Endothelial cell (in vitro differentiated cells): ENCODE measurements around the gene DHRS1. TPM values are rescaled to one million over a fixed set of nuclear protein-coding genes. Genes with fewer than 3 reads are reported as not detected.

ENCODE experiments used
- DNase-seq: peaks from one replicate; pipeline ENCODE4 v3.0.0; 2021; ENCODE audit warnings: low spot score
- H3K27ac Mint-ChIP-seq: one replicate; pipeline ENCODE4 v1.8.0; 2021; ENCODE audit warnings: mixed read lengths, inconsistent platforms; ENCODE audit not compliant: unreplicated experiment
- H3K27me3 Mint-ChIP-seq: one replicate; pipeline ENCODE4 v1.8.0; 2021; ENCODE audit warnings: mild to moderate bottlenecking, moderate library complexity, mixed read lengths, inconsistent platforms; ENCODE audit not compliant: unreplicated experiment
- H3K36me3 Mint-ChIP-seq: one replicate; pipeline ENCODE4 v1.8.0; 2021; ENCODE audit warnings: mild to moderate bottlenecking, low read depth, mixed read lengths, inconsistent platforms; ENCODE audit not compliant: unreplicated experiment
- H3K4me1 Mint-ChIP-seq: one replicate; pipeline ENCODE4 v1.8.0; 2021; ENCODE audit warnings: mild to moderate bottlenecking, mixed read lengths, inconsistent platforms; ENCODE audit not compliant: unreplicated experiment
- H3K4me3 Mint-ChIP-seq: one replicate; pipeline ENCODE4 v1.8.0; 2021; ENCODE audit warnings: mild to moderate bottlenecking, mixed read lengths, inconsistent platforms; ENCODE audit not compliant: unreplicated experiment
- H3K9me3 Mint-ChIP-seq: one replicate; pipeline ENCODE4 v1.8.0; 2021; ENCODE audit warnings: mixed read lengths, inconsistent platforms; ENCODE audit not compliant: unreplicated experiment
- CTCF ChIP-seq: fragments of 200-600 bp; sonication (generic); IDR thresholded peaks from one replicate; pipeline ENCODE4 v1.5.0; 2021; ENCODE audit warnings: antibody characterized with exemption; ENCODE audit not compliant: unreplicated experiment
- total RNA-seq: library from RNA; stranded (reverse); fragmentation: NEBNext Ultra II Directional; extraction: Animal tissue kit (Norgen Biotek cat#: 25700); gene quantifications from one replicate; pipeline ENCODE4 v1.2.1, GENCODE V29; 2021; ENCODE audit not compliant: unreplicated experiment

The DHRS1 gene
- total RNA-seq, 1 donor from 2014 or later: 17.7 TPM

DNA sequence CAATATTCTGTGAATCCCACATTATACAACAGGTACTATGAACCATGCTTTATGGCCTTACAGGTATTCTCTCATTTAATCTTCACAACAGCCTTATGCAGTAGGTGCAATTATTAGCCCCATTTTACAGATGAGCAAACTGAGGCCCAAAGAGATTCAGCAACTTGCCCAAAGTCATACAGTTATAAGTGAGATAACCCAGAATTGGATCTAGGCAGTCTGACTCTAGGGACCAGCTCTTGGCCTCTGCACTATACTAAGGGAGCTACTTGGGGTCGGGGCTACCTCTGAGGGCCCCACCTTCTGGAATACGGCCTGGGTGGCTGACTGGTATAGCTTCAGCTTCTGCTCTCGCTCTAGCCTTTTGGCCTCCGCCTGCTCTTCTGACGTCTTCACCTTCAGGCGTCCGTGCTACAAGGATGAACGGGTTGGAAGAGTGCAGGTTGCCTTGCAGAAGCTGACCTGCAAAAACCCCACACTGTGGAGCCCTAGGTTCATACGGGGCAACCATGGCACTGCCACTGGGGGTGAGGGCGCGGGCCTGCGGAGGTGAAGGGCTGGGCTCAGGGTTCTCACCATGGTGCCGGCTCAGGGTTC is 28.9 kb downstream of the DHRS1 start:
- peaks cover 18% of the 10 kb centered on the region for H3K36me3 Mint-ChIP-seq
- DNase-seq: no peak
- peaks cover 10% of the 10 kb centered on the region for H3K27me3 Mint-ChIP-seq
- no peaks in the 10 kb centered on the region for H3K9me3 Mint-ChIP-seq
- TF ChIP-seq CTCF: no peak
- peaks cover 12% of the 10 kb centered on the region for H3K4me1 Mint-ChIP-seq
- peak overlapping the region; percentile 67 for H3K27ac Mint-ChIP-seq
- peak overlapping the region; percentile 89 for H3K4me3 Mint-ChIP-seq

- TF ChIP-seq CTCF: no peak
- peaks cover 12% of the 10 kb centered on the region for H3K4me1 Mint-ChIP-seq
- H3K9me3 Mint-ChIP-seq: no peaks in the 10 kb centered on the region
- DNase-seq: no peak
- H3K27me3 Mint-ChIP-seq: peaks cover 9% of the 10 kb centered on the region
- peak overlapping the region; percentile 89 for H3K4me3 Mint-ChIP-seq
- H3K27ac Mint-ChIP-seq: peak overlapping the region; percentile 30
- peaks cover 15% of the 10 kb centered on the region for H3K36me3 Mint-ChIP-seq
Measured at GRCh38 chr14:24269910-24270536, 29.6 kb downstream of the DHRS1 start.

DNA sequence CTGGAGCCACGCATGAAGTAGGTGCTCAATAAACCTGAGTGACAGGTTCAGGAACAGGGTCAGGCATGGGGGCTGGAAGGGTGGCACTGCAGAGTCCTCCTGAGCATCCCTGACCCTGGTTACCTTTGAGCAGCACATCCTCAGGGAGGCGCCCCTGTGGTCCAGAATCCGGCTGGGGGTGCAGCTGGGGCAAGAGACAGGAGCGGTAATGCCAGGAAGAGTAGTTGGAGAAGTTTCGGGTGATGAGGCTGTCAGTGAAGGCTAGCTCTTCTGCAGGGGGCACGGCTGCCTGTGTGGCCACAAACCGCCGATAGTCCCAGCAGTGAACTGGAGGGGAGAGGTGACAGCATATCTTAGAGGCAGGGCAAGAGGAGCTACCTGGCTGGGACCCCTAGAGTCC is 30.2 kb downstream of the DHRS1 start:
- Mint-ChIP-seq H3K27ac (no peak overlapping the region), H3K27me3 (peaks cover 9% of the 10 kb centered on the region), H3K4me3 (no peak overlapping the region), H3K9me3 (no peaks in the 10 kb centered on the region), H3K36me3 (peaks cover 14% of the 10 kb centered on the region), H3K4me1 (peaks cover 12% of the 10 kb centered on the region)
- TF ChIP-seq CTCF: no peak
- no peak for DNase-seq

DNA sequence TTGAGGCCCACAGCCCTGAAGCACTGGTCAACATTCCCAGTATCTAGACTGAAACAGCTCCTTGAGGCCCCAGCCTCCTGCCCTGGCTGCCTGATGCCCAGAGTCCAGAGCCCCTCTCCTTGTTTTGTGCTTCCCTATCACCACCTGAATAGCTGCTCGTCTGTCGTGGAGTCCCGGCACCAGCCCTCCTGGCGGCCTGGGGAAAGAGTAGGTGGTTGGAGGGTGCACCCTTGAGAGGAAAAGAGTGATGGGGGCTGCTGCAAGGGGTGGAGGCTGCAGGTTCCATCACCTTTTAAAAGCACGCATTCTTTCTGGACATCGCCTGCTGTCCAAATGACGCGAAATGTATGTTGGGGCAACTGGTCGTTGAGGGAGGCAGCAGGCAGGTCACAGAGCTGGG is 31.4 kb downstream of the DHRS1 start:
- no peak for TF ChIP-seq CTCF

DNA sequence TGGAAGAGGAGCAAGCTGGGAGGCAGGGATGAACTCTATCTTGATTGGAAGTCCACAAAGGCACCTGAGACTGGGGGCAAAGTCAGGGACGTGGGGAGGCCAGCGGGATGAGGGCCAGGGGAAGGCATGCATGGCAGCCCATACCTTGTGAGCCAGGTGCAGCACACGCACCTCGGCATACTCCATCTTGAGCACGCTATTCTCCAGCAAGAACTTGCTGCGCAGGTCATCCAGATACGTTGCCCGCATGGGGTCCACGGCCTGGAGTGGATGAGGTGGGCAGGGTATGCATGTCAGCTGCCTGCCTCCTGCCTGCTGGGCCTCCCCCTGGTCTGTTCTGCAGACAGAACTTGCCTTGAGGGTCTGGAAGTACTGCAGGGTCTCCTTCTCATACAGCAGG is 32.1 kb downstream of the DHRS1 start:
- Mint-ChIP-seq H3K9me3 (no peaks in the 10 kb centered on the region), H3K27me3 (peaks cover 9% of the 10 kb centered on the region), H3K4me1 (peaks cover 9% of the 10 kb centered on the region), H3K4me3 (peak overlapping the region; percentile 29), H3K27ac (peak overlapping the region; percentile 38), H3K36me3 (peaks cover 14% of the 10 kb centered on the region)
- DNase-seq: no peak
- TF ChIP-seq CTCF: no peak

More for the DNA sequence above, 31.4 kb downstream of the DHRS1 start:
- Mint-ChIP-seq H3K27me3 (peaks cover 9% of the 10 kb centered on the region), H3K4me1 (peaks cover 12% of the 10 kb centered on the region), H3K9me3 (no peaks in the 10 kb centered on the region), H3K4me3 (no peak overlapping the region), H3K36me3 (peaks cover 14% of the 10 kb centered on the region), H3K27ac (no peak overlapping the region)
- no peak for DNase-seq
